Stimulated activated naive CD4-positive, alpha-beta T cell treated with Interleukin-2 at 50 U/mL for 16 hours (primary cell): ENCODE data around the gene CBY2.
"Not testable (repeated sequence)": the region's sequence is repeated elsewhere in the genome, so short reads cannot be mapped to it uniquely, and the experiment has no call there.

Experiments used
- DNase-seq: peaks from one replicate; lab custom pipeline; 2025; lab: John Stamatoyannopoulos, UW

Gene CBY2

DNA sequence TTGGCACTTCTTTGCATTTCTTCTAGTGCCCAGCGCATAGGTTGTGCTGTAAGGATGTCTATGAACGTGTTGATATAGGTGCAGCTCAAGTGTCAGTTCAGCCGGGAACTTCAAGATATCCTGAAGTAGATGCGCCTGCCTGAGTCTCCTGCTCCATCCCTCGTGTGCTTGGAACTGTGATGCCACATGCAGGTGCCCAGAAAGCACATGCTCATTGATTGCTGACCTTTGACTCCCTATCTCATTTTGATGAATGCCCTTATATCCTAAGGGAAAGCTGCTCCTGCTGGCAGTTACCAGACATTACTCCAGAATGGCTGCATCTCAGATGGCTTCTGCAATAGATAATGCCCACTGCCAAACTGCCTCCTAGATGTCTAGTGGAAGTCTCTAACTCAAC lies 40.9 kb downstream of the CBY2 start:
- no peak for DNase-seq

DNA sequence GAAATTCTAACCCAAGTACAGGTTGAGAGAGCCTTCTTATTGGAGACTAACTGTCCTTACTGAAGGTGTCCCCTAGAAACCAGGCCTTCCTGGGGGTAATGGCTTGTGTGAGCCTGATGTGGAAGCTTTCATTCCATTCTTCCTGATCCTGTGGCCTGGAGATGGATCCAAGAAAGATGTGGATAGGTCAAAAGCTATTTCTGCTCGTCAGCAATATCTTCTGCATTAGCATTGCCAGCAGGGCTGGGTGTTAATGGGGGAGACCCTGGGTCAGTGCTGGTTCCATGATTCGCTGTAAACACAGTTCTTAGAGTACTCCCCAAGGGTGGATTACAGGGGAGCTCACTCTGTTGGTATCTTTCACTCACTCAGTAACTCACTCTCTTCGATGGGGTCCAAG lies 42.9 kb downstream of the CBY2 start:
- no peak for DNase-seq

DNA sequence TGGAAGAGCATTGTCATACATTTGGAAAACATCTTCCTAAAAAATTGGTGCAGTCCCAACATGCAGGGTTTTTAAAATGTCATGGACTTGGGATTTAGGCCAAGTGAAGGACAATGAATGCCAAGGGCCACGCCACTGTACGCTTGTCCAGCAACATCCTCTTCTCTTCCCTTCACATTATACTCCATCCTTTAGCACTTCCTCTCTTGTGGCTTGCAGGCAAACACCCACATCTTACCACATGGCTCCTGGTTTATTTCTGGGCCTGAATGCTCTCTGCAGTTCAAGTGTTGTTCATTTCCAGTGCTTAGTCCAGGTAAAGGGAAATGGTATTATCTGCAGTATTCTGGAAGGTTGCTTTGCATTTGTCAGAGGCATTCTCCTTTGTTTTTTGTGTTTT lies 45.0 kb downstream of the CBY2 start:
- no peak for DNase-seq

DNA sequence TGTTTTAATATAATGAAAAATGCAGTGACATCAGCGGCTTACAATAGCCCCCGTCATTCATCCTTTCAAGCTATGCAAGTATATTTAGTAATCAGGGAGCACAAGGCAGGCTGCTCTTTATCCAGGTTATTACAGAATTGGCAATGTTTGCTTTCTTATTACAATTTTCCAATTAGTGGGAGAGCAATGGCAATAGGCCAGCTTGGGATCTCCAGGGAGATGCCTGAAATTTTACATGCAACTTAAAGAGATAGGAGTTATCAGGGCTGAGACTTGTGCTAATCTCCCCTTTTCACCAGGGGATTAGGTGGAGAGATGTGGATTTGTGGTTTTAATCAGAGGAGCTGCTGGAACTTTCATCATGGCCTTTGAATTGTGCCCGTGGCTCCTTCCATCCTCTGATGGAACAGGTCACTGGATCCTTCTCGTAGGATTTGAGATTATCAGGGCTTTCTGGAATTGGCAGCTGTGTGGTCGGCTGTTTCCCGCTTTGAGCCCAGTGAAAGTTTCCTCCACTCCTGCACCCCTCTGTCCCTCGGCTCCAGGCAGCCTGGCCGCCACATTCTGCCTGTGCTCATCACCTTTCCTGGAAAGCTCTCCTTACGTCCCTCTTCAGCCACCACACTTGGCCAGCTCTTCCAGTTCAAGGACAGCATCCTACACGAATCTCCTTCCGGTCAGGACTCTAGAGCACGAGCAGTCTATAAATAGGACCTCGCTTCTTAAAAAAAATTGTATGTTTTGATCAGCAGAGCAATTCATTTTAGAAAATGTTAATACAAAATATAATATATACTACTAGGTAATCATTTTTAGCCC lies 47.0 kb downstream of the CBY2 start:
- no peak for DNase-seq

DNA sequence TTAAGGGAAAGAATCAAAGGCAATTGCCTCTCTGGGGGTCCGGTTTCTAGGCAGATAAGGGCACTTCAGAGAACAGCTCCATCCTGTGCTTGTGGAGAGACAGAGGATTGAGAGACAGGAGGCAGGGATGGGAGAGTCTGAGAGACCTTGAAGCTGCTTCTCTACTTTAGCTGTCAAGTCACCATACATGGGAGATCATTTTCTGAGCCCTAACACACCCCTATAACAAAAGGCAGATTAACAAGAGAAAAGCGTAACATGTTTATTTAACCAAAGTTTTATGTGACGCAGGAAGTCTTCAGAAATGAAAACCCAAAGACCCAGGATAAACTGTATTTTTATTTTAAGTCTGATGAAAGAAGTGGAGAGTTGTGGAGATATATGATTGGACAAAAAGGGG lies 48.4 kb downstream of the CBY2 start:
- DNase-seq: no peak

DNA sequence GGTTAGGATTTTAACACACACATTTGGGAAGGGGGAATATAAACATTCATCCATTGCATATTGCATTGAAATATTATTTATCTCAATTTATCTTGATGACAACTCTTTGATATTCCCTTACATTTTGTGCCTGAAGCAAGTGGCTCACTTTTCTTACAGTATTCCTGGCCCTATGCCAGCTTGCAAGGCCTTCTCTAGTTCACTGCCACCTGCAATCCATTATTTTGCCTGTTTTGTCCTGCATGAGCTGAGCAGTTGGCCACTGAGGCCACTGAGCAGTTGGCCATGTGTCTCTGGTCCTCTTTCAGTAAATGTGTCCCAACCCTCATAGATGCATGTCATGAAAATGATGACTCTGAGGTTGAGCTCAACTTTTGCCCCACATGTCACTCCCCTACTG lies 49.8 kb downstream of the CBY2 start:
- DNase-seq: no peak

DNA sequence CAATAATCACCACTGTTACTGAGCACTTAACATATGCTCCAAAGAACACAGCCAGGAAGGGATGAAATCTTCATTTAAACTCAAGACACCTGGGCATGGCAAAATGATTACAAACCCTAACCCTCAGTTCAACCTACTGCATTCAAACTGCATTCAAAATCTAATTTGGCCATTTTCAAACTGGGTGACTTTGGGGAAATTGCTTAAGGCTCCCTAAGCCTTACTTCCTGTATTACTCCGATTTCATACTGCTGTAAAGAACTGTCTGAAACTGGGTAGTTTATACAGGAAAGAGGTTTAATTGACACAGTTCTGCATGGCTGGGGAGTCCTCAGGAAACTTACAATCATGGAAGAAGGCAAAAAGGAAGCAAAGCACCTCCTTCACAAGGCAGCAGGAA lies 50.4 kb downstream of the CBY2 start:
- DNase-seq: no peak

DNA sequence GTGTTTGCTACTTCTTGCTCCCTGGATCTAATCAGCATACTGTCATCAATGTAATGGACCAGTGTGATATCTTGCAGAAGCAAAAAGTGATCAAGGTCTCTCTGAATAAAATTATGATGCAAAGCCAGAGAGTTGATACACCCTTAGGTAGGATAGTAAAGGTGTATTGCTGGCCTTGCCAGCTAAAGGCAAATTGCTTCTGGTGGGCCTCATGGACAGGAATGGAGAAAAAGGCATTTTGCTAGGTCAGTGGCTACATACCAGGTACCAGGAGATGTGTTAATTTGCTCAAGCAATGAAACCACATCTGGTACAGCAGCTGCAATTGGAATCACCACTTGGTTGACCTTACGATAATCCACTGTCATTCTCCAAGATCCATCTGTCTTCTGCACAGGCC lies 54.4 kb downstream of the CBY2 start:
- not testable (repeated sequence) for DNase-seq

DNA sequence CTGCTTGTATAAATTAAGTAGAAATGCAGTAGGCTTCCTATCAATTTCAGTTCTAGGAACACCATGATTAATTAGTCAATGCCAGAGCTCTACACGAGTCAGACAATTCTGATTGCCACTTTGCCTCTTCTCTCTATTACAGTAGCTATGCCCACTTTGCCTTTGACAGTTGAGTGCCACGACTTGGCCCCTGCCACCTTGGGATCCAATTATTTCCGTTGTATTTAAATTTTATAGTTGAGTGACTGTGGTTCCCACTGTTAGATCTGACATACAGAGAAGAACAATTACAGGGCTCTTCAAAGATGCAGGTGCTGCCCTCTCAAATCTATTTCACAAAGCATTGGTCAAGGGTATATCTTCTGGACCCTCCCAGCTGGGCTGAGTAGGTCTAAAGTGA lies 55.5 kb downstream of the CBY2 start:
- not testable (repeated sequence) for DNase-seq

DNA sequence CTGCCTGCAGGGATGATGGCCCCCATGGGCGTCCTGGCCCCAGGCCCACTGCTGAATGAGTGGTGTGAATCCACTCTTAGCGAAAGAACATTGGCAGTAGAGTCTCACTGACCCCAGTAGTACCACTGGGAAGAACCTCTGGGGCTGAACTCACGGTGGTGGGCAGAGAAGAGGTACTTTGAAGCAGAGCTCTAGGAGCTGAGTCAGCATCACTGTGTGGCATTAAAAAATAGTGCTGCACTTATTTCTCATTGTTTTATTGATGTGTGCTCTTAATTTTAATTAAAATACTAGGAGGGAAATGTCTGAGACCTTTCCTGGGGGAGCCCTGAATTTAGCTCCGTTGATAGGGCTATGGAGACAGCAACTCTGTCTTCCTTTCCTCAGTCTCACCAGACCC lies 61.3 kb downstream of the CBY2 start:
- DNase-seq: no peak
